GM18519 (cell line): ENCODE measurements around the gene ABLIM2.

Experiments used
- ATAC-seq: cut with Tn5 transposase; IDR thresholded peaks from one replicate; pipeline ENCODE4 v1.9.1; 2021; ENCODE audit warnings: mild to moderate bottlenecking, moderate library complexity; ENCODE audit not compliant: unreplicated experiment, low FRiP score

The ABLIM2 gene

DNA sequence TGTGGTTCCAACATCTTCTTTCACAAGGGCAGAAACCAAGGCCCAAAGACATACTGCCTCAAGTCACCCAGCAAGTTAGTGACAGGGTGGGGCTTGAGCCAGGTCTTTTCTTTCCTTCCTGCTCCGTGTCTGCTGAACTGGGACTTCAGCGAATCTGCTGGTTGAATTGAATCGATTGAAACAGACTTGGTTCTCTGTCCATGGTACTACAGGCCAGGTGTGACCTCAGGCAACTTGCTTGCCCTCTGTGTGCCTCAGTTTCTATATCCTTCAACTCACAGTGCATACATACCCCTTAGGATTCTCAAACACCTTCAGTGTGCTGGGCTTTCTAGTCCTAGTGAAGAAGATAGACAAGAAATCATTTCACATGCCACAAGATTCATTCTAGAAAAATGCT is 2.0 kb upstream of the ABLIM2 start:
- no peak for ATAC-seq

DNA sequence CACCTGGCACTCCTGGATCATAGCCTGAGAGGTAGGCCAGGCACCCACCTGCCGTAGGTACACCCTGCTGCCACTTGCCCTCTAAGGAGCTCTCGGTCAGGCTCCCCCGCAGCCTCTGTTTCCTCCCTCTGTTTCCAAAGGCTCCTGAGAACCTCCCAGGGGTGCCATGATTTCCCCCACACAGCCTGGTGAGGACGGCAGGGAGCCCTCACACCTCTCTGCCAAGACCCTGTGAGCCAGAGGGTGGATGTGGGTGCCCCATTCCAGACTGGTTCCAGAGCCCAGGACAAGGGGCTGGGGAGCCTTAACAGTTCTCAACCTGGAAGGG is 1.6 kb upstream of the ABLIM2 start:
- no peak for ATAC-seq

DNA sequence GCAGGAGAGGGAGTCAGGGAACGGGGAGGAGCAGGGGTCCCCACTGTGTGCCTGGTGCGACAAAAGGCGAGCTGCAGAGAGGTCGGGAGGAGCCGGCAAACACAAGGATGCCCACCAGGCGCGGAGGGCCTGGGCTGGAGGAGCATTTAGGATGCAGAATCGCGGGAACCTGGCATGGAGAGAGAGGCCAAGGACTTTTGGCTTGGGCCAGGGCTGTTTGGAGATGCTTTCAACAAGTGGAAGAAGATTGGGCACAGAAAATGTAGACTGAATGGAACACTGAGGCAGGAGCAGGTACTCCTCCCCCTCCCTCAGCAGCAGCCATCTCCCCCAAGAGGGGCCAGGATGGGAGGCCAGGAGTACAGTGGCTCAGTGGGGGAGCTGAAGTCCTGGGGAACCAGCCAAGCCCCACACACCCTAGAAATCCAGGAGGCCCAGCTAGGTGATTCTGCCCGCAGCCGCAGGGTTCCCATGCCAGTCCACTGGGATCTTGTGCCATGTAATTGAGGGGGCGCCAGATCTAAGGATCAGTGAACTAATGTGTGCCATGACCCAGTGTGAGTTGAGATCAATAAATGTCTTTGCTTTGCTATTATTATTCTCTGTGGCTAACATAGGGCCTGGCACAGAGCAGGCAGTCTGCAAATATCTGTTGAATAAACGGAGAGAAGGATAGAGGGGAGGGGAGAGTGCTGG is 1.1 kb upstream of the ABLIM2 start:
- no peak for ATAC-seq

DNA sequence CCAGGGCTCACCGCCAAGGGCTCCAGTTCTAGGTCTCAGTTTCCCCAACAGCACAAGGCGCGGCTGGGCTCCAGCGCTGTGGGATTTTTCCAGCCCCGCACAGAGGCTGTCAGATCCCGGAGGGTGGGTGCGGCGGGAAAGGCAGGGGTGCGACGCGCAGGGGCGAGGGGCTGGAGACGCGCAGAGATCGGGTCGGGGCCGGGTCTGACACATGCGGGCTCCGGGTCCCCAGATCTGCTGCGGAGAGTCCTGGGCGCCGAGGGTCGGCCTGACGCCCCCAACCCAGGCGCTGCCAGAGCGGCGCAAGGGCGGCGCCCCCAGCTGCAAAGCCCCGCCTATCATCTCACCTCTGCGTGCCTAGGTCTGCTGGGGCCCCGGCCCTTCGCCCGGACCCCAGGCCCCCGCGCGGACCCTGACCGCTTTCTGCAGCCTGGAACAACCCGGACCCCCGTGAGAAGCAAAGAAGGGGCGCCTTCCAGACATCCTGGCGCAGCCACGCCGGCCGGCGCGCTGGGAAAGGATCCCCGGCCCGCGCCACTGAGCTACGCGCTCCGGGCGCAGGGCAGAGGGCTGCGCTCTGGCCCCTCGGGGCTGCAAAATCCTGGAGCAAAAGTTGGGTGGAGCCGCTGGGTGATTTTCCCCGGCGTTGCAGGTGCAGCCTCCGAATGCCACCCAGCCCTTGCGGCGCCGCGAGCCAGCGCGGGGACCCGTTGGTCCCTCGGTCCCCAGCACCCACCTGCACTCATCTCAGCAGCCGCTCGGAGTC is 486 bp downstream of the ABLIM2 start:
- no peak for ATAC-seq

DNA sequence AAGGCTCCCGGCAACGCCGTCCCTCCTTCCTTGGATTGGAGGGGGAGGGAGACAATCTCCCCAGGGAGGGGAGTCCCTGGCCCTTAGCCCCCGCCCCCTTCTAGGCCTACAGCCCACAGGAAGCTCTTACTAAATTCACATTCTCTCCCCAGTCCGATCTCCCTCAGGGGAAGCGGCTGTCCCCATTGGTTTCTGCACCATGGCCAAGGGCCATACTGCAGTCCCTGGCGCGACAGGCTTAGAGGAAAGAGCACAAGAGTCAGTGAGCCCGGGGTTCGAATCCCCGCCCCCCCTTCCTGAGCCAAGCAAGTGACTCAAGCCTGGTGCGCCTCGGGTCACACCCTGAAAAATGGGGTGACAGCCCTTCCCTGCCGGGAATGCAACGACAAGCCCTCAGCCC is 1.1 kb downstream of the ABLIM2 start:
- ATAC-seq: no peak

DNA sequence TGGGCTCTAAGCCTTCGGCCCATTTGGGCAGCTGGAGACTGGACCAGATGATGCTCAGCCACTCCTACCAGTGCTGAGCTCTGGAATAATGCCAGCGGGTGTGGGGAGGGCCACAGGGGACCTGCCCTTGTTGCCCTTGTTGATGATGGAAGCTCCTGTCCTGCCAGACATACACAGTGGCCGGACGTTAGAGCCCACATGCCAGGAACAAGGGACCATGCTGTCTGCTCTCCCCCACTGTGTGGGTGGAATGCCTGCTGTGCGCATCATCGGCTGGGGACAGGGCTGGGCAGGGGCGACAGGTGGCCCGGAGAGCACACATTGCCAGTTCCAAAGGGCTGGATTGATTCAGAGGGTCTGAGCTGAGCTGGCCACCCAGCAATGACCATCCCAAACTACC is 2.0 kb downstream of the ABLIM2 start:
- ATAC-seq: no peak

DNA sequence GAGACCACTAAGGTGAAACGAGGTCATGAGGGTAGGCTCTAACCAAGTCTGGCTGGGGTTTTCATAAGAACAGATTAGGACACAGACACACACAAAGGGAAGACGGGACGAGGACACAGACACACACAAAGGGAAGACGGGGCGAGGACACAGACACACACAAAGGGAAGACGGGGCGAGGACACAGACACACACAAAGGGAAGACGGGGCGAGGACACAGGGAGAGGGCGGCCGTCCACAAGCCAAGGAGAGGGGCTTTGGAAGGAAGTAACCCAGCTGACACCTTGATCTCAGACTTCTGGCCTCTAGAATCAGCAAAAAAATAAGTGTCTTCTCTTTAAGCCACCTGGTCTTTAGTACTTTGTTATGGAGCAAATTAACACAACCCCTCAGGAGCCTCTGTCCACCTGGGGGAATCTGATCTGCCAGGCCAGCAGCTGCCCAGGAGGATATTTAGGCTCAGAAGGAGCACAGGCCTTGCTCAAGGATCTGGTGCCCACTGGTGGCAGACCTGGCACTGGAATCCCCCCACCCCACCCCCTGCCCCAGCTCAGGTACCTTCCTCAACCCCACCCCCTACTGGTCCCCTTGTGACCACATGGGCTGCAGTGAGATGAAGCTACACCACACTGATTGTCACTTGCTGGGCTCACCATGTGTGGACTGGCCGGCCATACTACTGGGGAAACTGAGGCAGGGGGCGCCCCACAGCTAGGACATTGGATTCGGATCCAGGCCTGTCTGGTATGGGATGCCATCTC is 2.8 kb downstream of the ABLIM2 start:
- ATAC-seq: no peak

DNA sequence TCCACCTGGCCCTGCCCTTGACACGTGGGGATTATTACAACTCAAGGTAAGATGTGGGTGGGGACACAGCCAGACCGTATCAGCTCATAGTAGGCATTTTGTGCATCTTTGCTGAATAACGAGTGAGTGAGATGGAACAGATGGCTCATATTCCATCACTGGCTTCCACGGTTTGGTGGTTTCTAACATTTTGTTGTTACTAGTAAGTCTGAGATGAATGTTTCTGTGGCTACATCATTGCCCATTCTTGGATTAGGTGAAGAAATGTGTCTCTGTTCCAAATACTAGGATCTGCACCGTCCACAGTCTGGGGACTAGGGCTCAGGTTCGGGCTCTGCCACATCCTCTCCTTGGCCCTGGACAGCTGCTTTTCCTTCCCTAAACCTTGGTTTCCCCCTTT is 3.6 kb downstream of the ABLIM2 start:
- no peak for ATAC-seq

DNA sequence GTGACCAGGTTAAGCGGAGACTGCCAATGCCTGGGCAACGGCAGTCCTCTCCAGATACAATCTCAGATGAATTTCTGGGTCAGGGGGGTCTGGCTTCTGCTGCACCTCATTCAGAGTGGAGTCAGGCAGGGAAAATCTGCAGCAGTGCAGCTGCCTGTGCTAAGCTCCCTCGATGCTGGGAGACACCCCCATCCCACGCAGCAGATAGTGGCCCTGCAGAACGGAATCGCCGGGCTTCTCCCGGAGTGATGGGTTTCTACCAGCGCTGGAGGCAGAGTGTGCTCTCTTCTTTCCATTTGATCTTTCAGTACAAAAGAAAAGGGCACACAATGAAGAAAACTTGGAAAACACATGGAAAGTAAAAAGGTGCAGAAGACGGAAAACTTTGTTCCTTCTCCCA is 5.2 kb downstream of the ABLIM2 start:
- ATAC-seq: no peak

DNA sequence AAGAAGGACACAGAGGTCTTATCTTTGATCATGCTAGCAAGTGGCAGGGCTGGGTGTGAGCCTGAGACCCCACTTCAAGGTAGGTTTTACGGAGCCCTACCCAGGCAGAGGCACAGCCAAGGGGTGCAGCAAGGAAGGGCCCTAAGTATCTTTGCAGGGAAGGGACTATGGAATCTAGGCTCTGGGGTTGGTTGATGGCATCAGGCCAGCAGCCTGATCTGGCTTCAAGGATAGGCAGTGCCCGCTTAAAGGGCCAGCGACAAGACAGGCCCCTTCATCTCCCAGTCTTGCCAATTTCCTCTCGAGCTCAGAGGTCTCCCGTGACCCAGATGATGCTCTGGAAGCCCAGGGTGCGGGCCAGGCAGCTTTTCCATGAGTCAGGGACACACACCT is 5.8 kb downstream of the ABLIM2 start:
- ATAC-seq: no peak

DNA sequence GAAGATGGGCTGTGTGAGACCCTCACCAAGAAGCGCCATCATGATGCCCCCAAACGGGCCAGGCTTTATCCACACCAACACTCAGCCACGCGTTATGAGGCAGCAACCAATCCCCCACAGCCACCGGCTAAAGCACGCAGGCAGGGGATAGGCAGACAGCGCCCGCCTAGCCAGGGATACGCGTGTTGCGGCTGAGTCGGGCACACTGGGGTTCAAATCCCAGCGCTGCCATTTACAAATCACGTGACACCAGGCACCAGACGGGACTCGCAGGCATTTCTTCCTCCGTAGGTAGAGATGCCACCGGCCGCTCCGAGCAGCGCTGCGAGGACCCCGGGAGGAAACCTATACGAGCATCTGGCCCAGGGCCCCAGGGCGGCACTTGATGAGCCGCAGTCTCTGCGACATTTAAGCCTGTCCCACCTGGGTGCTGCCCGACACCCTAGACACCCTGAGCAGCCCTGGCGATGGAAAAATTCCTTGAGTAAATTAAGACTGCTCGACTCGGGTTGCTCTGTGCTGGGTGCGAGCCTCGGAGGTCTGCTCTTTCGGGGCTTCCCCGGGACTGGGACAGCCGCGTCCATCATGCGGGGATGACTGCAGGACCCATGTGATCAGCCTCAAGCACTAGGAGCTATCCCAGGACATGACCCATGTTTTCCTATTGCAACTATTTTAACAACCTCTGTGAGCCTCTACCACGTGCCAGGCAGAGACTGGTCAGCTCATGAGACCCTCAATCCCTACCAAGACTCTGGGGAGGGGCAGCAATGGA is 6.3 kb downstream of the ABLIM2 start:
- ATAC-seq: no peak

DNA sequence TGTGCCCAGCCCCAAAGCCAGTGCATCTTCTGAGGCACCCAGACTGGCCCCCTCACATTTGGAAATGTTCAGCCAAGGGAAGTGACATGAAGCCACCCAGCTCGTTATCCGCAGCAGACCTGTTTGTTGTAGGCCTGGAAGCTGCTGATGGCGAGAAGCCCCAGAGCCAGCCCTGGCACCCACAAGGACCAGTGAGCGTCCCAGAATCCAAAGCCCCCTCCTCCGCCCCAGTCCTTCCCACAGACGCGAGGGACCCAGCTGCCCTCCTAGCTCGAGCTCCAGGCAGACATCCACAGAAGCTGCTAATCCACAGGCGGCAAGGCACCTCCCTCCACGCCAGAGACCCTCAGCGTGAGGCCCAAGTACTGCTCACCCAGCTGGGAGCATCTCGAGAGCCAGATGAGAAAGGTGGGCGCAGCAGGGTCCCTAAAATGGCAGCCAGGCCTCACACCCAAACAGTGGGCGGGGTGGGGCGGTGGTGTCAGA is 7.4 kb downstream of the ABLIM2 start:
- no peak for ATAC-seq

DNA sequence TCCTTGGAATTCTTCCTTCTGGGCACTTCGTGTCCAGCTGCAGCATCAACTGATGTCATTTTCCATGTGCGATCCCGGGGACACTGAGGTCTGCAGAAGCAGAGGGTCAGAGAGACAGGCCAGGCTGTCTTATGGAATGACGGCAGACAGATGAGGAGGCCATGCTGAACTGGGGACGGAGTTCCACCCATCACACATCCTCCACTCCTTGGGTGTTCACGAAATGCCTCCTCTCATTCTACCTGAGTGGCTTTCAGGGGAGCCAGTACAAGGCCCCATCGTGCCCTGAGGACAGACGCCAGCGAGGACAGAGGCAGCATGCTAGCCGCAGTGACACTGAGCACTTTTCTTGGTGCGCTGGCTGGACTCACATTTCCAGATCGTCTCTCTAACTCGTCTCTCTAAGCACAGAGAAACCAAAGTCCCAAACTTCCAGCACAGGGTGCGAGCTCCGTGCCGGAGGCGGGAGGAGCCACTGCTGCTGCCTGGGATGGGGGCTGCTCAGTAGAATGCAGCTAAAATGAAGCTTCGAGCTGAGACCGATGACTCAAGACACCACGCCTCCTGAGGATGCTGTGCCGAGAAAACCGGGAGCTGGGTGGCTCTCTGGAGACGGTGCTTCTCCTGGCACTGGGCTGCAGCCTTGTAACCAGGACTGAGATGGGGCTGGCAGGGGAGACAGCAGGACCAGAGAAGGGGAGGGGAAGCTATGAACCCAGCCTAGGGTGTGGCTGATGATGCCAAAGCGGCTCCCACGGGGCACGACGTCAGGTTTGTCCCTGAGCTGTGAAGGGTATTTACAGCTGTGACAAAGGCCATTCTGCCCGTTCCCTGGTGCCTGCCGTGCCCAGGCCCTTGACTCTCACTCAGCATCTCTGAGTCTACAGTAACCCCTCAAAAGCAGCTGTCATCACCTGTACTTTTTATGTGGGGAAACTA is 8.2 kb downstream of the ABLIM2 start:
- no peak for ATAC-seq

DNA sequence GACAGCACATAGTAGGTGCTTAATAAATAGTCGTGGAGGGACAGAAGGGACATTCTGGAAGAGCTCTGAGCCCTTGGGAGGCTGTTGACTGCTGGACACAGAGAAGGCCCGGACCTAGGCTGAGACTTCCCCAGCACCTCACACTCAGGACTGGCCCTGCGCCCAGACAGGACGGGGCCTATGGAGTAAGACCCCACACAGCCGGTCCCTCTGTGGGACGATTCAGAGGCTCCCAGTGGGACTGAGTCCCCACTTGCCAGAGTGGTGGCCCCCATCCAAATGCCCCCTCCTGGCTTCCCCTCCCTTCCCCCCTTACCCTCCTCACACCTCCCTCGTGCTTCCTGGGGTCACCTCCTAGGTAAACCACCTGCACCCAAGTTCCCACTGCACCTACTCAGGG is 8.9 kb downstream of the ABLIM2 start:
- no peak for ATAC-seq

DNA sequence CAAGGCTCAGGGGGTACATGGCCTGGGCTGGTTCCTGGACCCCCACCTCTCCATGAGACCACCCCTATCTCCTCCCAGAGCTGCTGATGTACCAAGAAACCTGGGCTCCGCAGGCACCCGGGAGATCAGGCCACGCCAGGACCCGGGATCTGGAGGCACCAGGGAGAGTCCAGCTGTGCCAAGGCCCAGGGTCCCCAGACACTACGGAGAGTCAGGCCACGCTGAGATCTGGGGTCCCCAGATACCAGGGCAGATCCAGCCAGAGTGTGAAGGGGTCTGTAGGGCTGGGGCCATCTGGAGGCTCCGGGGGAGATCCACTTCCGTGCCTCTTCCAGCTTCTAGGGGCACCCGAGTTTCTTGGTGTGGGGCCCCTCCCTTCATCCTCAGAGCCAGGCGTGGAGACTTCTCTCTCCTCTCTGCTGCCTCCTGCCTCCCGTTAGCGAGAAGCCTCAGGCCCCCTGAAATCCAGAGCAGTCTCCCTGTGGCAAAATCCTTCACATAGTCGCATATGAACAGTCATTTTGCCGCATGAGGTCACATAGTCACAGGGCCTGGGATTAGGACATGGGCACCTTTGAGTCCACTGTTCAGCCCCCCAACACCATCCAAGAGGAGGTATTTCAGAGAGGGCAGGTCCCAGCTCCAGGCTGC is 9.7 kb downstream of the ABLIM2 start:
- no peak for ATAC-seq

DNA sequence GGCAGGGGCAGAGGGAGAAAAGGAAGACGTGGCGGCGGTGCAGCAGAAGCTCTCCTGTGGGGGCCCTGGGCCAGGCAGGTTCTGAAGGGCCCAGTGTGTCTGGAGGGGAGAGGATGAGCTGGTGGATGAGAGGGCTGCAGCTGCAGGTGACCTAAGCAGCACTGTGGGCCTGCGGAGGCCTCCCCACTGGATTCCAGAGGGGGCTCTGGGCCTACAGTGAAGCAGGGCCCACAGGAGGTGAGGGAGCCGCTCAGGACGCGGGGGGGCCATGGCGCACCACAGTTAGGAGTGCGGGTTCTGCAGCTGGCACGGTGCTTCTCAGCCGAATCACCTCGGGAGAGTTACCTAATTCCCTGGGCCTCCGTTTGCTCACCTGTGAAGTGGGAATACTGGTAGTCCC is 10.5 kb downstream of the ABLIM2 start:
- ATAC-seq: no peak

DNA sequence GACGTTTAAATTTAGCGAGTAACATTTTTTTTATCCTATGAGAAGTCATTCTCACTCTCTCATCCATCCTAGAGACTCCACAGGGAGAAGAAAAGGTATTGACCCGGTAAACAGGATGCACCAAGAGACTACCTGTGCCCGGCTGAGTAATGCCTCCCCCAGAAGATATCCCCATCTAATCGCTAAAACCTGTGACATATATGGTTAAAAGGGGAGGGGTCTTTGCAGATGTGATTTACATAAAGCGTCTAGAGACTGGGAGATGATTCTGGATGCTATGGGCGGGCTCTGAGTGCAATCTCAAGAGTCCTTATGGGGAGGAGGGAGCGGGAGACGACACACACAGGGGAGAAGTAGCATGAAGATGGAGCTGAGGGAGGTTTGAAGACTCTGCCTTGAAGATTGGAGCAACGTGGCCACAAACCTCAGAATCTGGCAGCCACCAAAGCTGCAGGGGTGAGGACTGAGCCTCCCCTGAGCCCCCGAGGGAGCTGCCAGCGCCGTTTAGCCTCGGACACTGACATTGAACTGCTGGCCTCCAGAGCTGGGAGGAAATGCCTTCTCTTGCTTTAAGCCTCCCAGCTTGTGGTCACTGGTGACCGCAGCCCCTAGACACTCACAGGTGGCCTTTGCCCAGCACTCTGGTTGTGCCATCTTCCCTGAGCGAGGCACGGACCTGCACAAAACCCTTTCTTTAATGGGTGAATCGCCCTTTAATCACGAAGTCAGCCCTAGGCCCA is 11.2 kb downstream of the ABLIM2 start:
- ATAC-seq: no peak

DNA sequence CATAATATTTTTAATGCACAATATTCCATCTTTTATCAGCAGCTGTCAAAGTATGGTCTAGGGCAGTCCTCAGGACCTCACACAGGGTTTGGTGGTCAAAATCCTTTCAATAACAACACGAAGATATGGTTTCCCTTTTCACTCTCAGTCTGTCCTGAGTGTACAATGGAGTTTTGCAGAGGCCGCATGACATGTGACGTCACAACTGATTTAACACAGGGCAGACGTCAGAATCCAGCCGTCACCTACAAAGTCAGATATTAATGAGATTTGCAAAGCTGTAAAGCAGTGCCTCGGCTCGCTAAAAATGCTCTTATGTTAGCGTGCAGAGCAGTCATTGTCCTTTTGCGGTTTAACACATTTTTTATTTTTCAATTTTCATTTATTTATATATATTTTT is 12.5 kb downstream of the ABLIM2 start:
- ATAC-seq: no peak

DNA sequence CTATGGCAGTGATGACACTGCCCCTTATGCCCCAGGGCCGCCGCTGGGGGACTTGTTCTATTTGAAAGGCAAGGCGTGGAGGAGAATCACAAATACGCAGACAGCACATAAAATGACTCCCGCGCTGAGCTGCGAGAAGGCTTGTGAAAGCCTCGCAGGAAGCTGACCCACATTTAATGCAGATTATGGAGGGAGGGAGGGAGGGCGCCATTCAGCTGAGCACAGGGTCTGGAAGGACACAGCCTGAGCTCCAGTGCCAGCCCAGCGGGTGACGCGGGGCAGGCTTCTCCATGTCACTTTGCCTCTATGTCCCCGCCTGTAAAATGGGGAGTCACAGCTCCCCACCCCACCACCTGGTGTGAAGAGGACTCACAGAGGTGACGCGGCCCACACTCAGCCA is 14.3 kb downstream of the ABLIM2 start:
- no peak for ATAC-seq
